Measurements from ENCODE around the gene SBNO1. TPM values are rescaled to one million over a fixed set of nuclear protein-coding genes. Genes with fewer than 3 reads are reported as not detected.
"Not testable (repeated sequence)": the region's sequence is repeated elsewhere in the genome, so short reads cannot be mapped to it uniquely, and the experiment has no call there.

SBNO1 gene
- total RNA-seq, 2 experiments from 2014 or later, result 21.3 to 21.9 TPM

GRCh38 chr12:123385536-123385935 lies 20.9 kb upstream of the SBNO1 start:
- H3K27me3 ChIP-seq (ENCODE audit: control insufficient read depth in 1 of 2, insufficient read depth in 2 of 2, low read length in 2 of 2); DNase-seq; H3K36me3 ChIP-seq (ENCODE audit: insufficient read depth, low read length); H3K27me3 Mint-ChIP-seq; H3K4me3 ChIP-seq (ENCODE audit: low read length); H3K9me3 ChIP-seq (ENCODE audit: control insufficient read depth in 1 of 2, insufficient read depth in 1 of 2, low read length in 2 of 2); H3K36me3 Mint-ChIP-seq (ENCODE audit: low read depth); ATAC-seq (ENCODE audit: poor library complexity); H3K27ac ChIP-seq (ENCODE audit: low read depth in 1 of 2, low read length in 2 of 2); H3K9me3 Mint-ChIP-seq; H3K27ac Mint-ChIP-seq: not testable (repeated sequence)
- intact Hi-C loops (cut with DNase I, micrococcal nuclease), result loop anchor here (5.0 to 10.0 kb wide), 2 partner anchors 197 to 631 kb away; partner anchors contain the start of genes DENR (in 1 of the 2) and TMED2 (in 1 of the 2)
- H3K4me3 Mint-ChIP-seq, result peak overlapping the region; percentile 63
- H3K4me1 Mint-ChIP-seq (ENCODE audit: low read depth), result peaks cover 36% of the 10 kb centered on the region
- ChIA-PET CTCF (interaction anchor here (0.7 to 1.8 kb wide), 2 partner anchors 16 to 20 kb away, joined by 4 to 5 read pairs; no protein-coding TSS in a partner anchor), POLR2A (interaction anchor here (0.7 to 2.6 kb wide), 2 partner anchors 48 to 549 kb away, joined by 4 to 9 read pairs; no protein-coding TSS in a partner anchor)
- peaks cover 40% of the 10 kb centered on the region for H3K4me1 ChIP-seq (ENCODE audit: insufficient read depth, low read length)

DNA sequence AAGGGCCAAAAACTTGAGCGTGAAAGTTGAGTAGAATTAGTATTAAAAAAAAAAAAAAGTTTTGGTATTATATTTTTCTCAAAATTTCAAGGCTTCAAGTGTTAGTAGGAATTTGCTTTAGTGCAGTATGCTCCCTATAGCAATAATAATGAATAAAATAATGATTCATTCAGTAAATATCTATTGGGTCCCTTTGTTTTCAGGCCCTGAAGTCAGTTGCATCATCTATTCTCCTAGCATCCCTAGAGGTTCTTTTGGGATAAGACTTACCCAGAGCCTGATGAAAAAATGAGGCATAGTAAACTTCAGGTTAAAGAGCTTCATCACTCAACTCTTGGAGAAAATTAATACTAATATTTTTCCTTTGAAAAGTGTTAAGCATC lies 20.3 kb upstream of the SBNO1 start:
- Histone ChIP-seq H3K27ac (ENCODE audit: low read depth in 1 of 2, low read length in 2 of 2) (no peak overlapping the region), H3K4me1 (ENCODE audit: insufficient read depth, low read length) (peaks cover 35% of the 10 kb centered on the region), H3K36me3 (ENCODE audit: insufficient read depth, low read length) (no peaks in the 10 kb centered on the region), H3K4me3 (ENCODE audit: low read length) (peak overlapping the region; percentile 80), H3K9me3 (ENCODE audit: control insufficient read depth in 1 of 2, insufficient read depth in 1 of 2, low read length in 2 of 2) (no peaks in the 10 kb centered on the region), H3K27me3 (ENCODE audit: control insufficient read depth in 1 of 2, insufficient read depth in 2 of 2, low read length in 2 of 2) (no peaks in the 10 kb centered on the region)
- TF ChIP-seq CTCF (IDR thresholded peaks at IDR 0.05), result no peak
- Mint-ChIP-seq H3K27ac (peak overlapping the region; percentile 72), H3K36me3 (ENCODE audit: low read depth) (peaks cover 2% of the 10 kb centered on the region), H3K4me3 (peak overlapping the region; percentile 90), H3K27me3 (no peaks in the 10 kb centered on the region), H3K4me1 (ENCODE audit: low read depth) (peaks cover 31% of the 10 kb centered on the region), H3K9me3 (no peaks in the 10 kb centered on the region)
- DNase-seq (no peak), ATAC-seq (ENCODE audit: poor library complexity) (no peak)
- intact Hi-C loops (cut with DNase I, micrococcal nuclease), result loop anchor here (1.0 to 10.0 kb wide), 4 partner anchors 20 to 630 kb away; partner anchors contain the start of genes DENR (in 1 of the 2), SNRNP35 (in 1 of the 2) and TMED2 (in 1 of the 2)
- CTCF ChIA-PET, result interaction anchor here (0.6 to 3.8 kb wide), 2 partner anchors 19 to 75 kb away, joined by 4 to 29 read pairs; partner anchors contain the start of gene SBNO1
- POLR2A ChIA-PET, result interaction anchor here (1.6 to 2.6 kb wide), 4 partner anchors 20 to 858 kb away, joined by 4 to 52 read pairs (median 13); partner anchors contain the start of genes KNTC1, RSRC2, SBNO1 and SNRNP35

- no peaks in the 10 kb centered on the region for H3K9me3 Mint-ChIP-seq
- no peaks in the 10 kb centered on the region for H3K27me3 Mint-ChIP-seq
- no peaks in the 10 kb centered on the region for H3K27me3 ChIP-seq (ENCODE audit: control insufficient read depth in 1 of 2, insufficient read depth in 2 of 2, low read length in 2 of 2)
- POLR2A ChIA-PET, result interaction anchor here (0.6 to 2.6 kb wide), 11 partner anchors 17 to 857 kb away, joined by 3 to 52 read pairs (median 5); partner anchors contain the start of genes KNTC1, MPHOSPH9, MTRFR and RILPL2
- H3K4me1 ChIP-seq (ENCODE audit: insufficient read depth, low read length), result peaks cover 30% of the 10 kb centered on the region
- peaks cover 29% of the 10 kb centered on the region for H3K4me1 Mint-ChIP-seq (ENCODE audit: low read depth)
- peak overlapping the region in 1 of 2 donors; percentile 46 for H3K27ac ChIP-seq (ENCODE audit: low read depth in 1 of 2, low read length in 2 of 2)
- H3K36me3 ChIP-seq (ENCODE audit: insufficient read depth, low read length), result no peaks in the 10 kb centered on the region
- CTCF ChIA-PET, result interaction anchor here (0.6 to 3.8 kb wide), 2 partner anchors 19 to 76 kb away, joined by 4 to 29 read pairs; partner anchors contain the start of gene SBNO1
- peak overlapping the region; percentile 90 for H3K4me3 Mint-ChIP-seq
- intact Hi-C loops (cut with DNase I, micrococcal nuclease), result loop anchor here (1.0 to 10.0 kb wide), 3 partner anchors 19 to 630 kb away; partner anchors contain the start of genes DENR (in 1 of the 2) and SNRNP35 (in 1 of the 2)
- no peaks in the 10 kb centered on the region for H3K9me3 ChIP-seq (ENCODE audit: control insufficient read depth in 1 of 2, insufficient read depth in 1 of 2, low read length in 2 of 2)
- peak overlapping the region; percentile 80 for H3K4me3 ChIP-seq (ENCODE audit: low read length)
- peak overlapping the region; percentile 72 for H3K27ac Mint-ChIP-seq
- H3K36me3 Mint-ChIP-seq (ENCODE audit: low read depth), result no peaks in the 10 kb centered on the region
- peak; percentile 11 for ATAC-seq (ENCODE audit: poor library complexity)
- DNase-seq, result peak in 3 of 14 experiments; percentile 28 to 53 (median 46)
- no peak for TF ChIP-seq CTCF (IDR thresholded peaks at IDR 0.05)
Measured at GRCh38 chr12:123384318-123384993, 19.8 kb upstream of the SBNO1 start.
